GM18858 (cell line): Measurements from ENCODE around the gene PROSER2.
A peak's percentile ranks its signal among the peaks of the same experiment; 100 is the strongest.

ENCODE experiments used
- ATAC-seq: cut with Tn5 transposase; IDR thresholded peaks from one replicate; pipeline ENCODE4 v1.9.1; 2021; ENCODE audit not compliant: unreplicated experiment

Gene PROSER2, protein sequence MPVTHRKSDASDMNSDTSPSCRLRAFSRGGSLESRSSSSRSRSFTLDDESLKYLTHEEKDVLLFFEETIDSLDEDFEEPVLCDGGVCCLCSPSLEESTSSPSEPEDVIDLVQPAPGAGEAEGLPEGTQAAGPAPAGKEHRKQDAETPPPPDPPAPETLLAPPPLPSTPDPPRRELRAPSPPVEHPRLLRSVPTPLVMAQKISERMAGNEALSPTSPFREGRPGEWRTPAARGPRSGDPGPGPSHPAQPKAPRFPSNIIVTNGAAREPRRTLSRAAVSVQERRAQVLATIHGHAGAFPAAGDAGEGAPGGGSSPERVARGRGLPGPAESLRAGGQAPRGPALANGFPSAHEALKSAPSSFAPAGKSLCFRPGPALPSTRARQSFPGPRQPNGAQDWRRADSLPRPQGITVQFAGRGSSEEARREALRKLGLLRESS

GRCh38 chr10:11823122-11823988, at the start of gene PROSER2:
PROSER2 (plus strand) TSS chr10:11823356; CDS start chr10:11852078, 28,722 bp downstream.
- no peak for ATAC-seq

DNA sequence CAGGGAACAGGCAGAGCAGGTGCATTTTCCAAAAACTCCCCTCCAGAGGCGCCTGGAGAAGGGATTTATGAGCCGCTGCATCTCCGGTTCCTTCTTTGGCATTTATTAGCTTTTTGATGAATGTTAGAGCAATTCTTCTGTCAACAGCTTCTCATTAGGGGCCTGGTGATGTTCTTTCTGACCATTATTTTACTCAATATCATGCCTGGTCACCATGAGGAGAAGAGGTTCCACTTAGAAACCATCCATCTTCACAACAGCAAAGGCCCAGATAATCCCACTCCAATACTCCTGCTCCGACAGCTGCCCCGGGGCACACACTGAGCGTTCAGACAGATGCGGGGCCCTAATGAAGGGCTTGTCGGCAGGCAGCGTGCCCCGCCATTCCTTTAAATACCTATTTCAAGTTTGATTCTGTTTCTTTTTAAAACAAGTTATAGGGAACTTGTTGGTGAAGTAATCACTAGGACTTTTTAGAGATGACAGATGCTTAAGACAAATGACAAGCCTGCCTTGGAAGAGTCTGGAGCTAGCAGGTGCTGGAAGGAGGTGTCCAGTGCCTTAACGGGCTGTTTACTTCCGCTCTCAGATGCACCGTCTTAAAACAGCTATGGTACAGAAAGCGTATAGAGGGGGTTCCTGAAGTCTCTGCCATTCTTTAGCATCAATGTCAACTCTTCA, 49.3 kb upstream of the PROSER2 start:
- ATAC-seq = no peak

- no peak for ATAC-seq
Observed at GRCh38 chr10:11775412-11775811, 47.7 kb upstream of the PROSER2 start.

GRCh38 chr10:11776080-11776479, 47.1 kb upstream of the PROSER2 start:
- no peak for ATAC-seq

DNA sequence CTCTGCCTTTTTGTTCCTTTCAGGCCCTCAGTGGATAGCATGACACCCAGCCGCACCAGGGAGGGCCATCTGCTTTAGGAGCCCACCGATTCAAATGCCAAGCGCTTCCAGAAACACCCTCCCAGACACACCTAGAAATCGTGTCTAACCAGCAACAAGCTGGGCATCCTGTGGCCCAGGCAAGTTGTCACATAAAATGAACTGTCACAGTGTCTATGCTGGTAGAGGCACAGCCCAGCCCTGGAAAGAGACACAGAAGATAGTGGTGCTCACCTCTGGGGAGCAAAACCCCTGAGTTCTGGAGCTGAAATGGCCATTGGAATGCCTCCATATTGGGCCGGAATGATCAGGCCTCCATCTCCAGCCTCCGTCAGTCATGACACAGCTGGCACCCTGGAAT, 42.0 kb upstream of the PROSER2 start:
- ATAC-seq = no peak

DNA sequence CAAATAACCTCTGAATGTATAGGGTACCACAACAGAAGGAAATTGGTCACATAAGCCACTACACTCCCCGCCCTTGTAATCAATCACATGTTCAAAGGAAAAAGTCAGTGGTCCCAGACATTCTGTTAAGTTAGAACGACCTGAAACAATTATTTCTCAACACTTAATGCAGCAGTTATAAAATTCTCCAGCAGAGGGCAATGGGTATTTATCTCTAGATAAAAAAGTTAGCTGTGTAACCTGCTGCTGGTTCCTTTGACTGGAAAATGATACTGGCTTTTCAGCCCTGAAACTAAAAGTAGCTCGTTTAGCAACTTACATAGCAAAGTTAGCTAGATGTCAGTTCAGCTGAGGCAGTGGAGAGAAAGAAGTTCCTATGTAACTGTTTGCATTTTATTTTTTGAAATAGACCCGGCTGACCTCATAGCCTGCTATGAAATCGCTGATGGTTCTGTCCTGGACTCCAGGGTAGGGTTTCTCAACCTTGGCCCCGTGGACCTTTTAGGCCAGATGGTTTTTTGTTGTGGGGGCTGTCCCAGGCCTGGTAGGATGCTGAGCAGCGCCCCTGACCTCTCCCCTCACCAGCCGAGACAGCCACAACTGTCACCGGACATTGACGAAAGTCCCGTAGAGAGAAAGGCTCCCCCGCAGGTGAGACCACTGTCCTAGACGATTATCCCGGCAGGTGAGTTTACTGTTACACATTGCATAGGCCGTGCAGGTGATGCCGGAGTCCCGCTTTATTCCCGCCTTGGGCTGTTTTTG, 40.2 kb upstream of the PROSER2 start:
- peak; percentile 63 for ATAC-seq

DNA sequence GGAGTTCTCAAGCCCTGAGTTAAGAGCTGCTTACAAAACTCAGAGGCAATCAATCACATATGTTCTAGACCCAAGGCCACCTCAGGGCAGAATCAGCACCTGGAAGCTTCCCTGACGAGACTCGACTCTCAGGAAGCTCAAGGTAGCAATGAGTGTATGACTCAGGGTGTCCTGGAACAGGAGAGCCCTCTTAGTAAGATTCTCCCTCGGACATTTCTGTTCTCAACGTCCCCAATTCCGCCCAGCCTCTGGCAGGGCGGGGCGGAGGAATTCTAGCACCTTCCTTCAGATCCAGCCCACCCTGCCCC, 39.6 kb upstream of the PROSER2 start:
- ATAC-seq = no peak

DNA sequence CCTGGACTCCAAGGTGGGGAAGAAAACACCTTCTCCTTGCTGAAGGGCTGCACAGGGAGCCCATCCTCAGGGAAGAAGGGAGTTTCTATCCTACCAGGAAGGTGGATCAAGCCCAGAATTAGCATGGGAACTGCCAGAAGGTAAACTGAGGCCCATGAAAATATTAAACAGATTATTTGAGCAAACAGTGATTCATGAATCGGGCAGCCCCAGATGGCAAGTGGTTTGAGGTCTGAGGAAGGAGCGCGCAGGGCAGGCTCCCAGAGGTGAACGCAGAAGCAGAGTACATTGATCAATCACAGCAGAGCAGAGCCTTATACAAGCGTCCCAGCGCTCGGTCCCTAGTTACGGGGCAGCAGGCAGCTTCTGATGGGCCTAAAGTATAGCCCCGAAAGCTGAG, 35.8 kb upstream of the PROSER2 start:
- ATAC-seq = no peak

GRCh38 chr10:11787846-11788245, 35.3 kb upstream of the PROSER2 start:
- no peak for ATAC-seq

GRCh38 chr10:11789306-11789705, 33.9 kb upstream of the PROSER2 start:
- ATAC-seq = no peak

DNA sequence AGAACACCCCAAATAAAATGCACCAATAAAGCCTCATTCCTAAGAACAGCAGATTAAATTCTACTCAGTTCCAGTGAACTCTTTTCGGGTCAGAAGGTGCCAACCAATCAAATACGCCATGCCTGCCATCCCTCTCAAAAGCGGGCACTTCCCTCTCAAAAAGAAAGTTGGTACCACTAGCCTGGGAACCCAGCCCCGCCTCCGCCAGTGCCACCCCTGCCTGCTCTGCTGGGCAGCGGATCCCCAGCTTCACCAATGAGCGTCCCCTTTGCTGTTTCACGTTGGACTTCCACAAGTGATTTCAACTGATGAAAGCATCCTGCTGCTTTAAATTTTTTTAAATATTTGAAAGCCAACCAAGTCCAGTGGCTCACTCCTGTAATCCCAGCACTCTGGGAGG, 33.2 kb upstream of the PROSER2 start:
- no peak for ATAC-seq

DNA sequence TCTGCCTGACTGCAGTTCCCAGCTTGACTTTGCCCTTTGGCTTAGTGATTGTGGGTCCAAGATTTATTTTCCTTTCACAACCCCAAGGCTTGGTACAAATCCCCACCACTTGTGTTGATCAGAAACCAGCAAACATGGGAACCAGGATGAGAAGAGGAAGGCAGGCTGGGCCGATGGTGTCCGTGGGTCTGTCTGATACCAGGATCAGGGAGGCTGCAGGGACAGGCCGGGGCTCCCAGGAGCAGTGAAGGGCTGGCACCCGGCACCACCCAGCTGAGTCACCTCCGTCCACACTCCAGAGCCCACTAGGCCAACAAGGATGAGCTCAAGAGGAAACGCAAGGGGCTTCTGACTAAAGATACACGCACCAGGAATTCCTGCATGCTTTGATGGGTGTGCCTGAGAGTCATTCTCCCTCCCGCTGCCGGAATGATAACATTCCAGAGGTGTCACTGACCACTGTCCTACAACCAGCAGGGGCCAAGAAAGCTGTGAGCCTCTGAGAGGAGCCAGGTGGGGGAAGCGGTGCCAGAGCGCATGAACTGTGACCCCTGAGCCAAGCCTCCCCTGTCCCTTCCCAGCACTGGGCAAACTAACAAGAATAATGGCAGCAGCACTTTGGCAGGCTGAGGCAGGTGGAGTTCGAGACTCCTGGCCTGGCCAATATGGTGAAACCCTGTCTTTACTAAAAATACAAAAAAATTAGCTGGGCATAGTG, 29.2 kb upstream of the PROSER2 start:
- ATAC-seq = no peak

DNA sequence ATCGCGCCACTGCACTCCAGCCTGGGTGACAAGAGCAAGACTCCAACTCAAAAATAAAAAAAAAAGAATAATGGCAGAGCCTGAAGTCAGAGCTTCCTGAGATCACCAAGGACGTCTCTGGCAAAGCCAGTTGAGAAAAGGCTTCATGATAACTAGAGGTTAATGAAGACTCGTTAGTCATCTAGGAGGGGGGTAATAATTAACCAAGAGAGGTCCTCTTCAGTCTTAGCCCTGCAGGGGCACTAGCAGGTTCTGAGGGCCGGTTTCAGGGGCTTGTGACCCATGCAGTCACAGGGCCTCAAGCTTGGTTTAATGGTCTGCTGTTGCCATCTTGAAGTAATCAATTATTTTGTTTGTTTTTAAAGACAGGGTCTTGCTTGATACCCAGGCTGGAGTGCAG, 28.6 kb upstream of the PROSER2 start:
- no peak for ATAC-seq

DNA sequence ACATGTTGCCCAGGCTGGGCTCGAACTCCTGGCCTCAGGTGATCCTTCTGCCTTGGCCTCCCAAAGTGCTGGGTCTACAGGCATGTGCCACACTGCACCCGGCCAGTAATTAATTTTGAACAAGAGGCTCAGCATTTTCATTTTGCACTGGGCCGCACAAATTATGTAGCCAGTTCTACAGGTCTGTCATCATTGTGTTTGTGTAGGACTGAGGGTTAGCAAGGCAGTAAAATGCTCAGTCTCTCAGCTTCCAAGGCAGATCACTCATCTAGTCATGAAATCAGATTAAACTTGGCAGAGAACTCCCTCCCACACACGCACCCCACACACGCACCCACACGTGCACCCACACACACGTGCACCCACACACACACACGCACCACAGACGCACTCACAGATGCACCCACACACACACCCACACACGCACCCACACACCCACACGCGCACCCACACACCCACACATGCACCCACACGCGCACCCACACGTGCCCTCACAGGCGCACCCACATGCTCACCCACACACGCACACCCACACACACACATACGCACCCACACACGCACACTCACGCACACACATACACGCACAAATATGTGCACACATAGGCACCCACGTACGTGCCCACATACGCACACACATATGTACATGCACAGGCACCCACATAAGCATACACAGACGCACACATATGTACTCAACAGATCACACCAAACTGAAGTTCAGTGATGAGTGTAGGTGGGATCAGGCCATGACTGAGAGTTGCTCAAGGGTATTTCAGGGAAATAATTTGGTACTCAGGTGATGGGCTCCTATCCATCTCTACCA, 27.8 kb upstream of the PROSER2 start:
- no peak for ATAC-seq

DNA sequence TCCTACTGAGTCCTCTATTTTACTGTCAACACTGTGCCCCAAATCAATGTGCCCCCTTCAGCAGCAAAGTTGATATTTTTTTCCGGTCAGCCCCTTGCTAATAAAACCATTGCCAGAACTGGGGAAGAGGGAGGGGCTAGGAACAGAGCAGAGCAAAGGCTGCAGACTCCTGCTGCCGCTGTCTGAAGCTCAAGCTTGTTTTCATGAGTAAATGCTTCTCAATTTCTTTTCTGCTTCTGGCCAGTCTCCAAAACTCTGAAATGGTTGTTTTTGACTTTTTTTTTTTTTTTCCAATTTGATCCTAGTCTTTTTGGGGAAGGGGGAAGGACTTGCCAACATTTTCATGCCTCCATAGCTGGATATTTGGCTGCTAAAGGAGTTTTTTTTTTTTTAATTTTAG, 26.7 kb upstream of the PROSER2 start:
- ATAC-seq = no peak

GRCh38 chr10:11797281-11797680, 25.9 kb upstream of the PROSER2 start:
- ATAC-seq = no peak

DNA sequence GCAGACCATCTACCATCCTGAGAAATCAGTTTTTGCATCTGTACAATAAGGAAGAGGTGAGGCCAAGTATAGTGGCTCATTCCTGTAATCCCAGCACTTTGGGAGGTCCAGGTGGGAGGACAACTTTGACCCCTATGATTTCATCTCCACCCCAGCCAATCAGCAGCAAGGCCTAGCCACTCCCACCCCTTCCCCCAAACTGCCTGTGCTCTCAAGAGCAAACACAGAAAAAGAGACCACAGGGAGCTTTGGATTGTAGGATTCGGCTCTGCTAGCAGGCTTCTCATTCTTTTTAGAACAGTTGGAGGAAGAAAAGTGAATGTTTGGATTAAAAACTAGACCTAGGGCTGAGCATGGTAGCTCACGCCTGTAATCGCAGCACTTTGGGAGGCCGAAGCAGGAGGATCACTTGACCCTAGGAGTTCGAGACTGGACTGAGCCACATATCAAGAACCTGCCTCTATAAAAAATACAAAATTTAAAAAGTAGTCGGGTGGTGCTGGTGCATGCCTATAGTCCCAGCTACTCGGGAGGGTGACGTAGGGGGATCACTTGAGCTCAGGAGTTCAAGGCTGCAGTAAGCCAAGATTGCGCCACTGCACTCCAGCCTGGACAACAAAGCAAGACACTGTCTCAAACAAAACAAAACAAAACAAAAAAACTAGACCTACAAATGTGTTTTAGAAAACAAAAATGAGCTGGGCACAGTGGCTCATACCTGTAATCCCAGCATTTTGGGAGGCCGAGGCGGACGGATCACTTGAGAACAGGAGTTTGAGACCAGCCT, 25.1 kb upstream of the PROSER2 start:
- no peak for ATAC-seq

DNA sequence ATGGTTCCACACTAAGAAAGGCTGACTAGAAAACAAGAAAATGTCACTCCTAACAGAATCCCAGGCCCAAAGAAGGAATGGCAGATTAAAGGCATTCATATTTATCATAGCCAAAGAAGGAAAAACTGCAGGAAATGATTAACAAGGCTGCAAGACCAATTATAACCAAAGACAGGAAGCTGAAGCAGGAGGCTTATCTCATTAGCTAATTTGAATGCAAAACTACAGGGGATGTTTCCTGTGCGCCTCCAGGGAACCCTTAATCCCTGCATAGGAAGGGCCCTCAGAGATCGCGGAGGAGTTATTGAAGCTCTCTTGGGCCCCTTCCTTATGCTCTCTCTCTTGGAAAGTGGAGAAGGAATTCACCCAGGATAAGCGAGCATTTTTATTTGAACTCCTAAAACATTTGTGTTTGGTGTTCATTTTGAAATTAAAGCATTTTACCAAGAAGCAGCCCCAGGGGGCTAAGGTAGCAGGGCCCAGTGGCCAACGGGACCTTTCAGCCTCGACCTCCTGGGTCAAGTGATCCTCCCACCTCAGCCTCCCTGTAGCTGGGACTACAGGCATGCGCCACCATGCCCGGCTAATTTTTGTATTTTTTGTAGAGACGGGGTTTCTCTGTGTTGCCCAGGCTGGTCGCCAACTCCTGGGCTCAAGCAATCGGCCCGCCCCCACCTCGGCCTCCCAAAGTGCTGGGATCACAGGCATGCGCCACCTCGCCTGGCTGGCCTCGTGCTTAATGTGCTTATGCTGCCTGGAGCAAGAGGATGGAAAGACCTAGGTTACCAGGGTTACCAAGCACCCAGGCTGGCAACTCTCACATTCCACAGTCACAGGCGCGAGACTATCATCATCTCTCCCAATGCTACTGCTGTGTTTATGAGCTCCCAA, 24.1 kb upstream of the PROSER2 start:
- no peak for ATAC-seq
